Activated T-cell treated with anti-CD3 and anti-CD28 coated beads, Interleukin-2, amount 50 U/mL, for 24 hours (primary cell): Measurements from ENCODE around the gene GPR62.

ENCODE experiments used
- DNase-seq: peaks from one replicate; pipeline ENCODE4 v3.0.0-alpha.2; 2020
- H3K27ac Mint-ChIP-seq: 2 replicates; pipeline ENCODE4 v1.8.0; 2020; ENCODE audit warnings: mild to moderate bottlenecking, mixed read lengths
- H3K27me3 Mint-ChIP-seq: 2 replicates; pipeline ENCODE4 v1.8.0; 2020; ENCODE audit warnings: mixed read lengths
- H3K36me3 Mint-ChIP-seq: 2 replicates; pipeline ENCODE4 v1.8.0; 2020; ENCODE audit warnings: low read depth, mixed read lengths
- H3K4me1 Mint-ChIP-seq: 2 replicates; pipeline ENCODE4 v1.8.0; 2020; ENCODE audit warnings: low read depth, mixed read lengths
- H3K4me3 Mint-ChIP-seq: 2 replicates; pipeline ENCODE4 v1.8.0; 2020; ENCODE audit warnings: mild to moderate bottlenecking, moderate library complexity, mixed read lengths
- H3K9me3 Mint-ChIP-seq: 2 replicates; pipeline ENCODE4 v1.8.0; 2020; ENCODE audit warnings: mixed read lengths

Gene GPR62

DNA sequence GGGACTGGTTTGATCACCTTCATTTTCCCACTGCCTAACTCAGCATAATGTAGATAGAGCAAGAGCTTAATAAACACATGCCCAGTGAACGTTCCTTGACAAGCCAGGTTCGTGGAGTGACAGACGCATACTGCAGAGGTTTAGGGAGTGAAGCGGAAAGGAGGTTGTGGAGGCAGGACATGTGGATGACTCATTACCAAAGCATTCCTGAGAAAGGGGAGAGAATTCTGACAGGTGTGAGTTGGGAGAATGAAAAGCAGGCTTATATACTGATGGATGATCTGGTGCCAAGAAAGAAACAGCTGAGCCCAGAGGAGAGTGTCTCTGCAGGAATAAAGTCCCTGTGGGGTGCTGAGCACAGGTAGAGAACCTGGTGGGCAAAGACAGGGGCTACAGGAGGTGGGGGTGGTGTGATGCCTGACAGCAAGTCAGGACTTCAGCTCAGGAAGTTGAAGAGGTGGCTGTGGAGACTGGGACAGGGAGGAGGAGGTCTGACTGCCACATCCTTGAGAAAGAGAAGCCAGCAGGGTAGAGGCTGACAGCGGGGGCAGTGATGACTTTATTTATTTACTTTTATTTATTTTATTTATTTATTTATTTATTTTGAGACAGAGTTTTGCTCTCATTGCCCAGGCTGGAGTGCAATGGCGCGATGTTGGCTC is 42.9 kb downstream of the GPR62 start:
- no peaks in the 10 kb centered on the region for H3K27me3 Mint-ChIP-seq
- peaks cover 23% of the 10 kb centered on the region for H3K4me1 Mint-ChIP-seq

GRCh38 chr3:51998774-51999173 is 43.6 kb downstream of the GPR62 start:
- Mint-ChIP-seq H3K4me3 (no peak overlapping the region), H3K27me3 (no peaks in the 10 kb centered on the region), H3K9me3 (no peaks in the 10 kb centered on the region), H3K36me3 (peaks cover 21% of the 10 kb centered on the region), H3K4me1 (peaks cover 17% of the 10 kb centered on the region), H3K27ac (no peak overlapping the region)
- no peak for DNase-seq

More for the DNA sequence above, 42.9 kb downstream of the GPR62 start:
- no peak overlapping the region for H3K27ac Mint-ChIP-seq
- peaks cover 28% of the 10 kb centered on the region for H3K36me3 Mint-ChIP-seq
- no peak overlapping the region for H3K4me3 Mint-ChIP-seq
- DNase-seq: no peak
- H3K9me3 Mint-ChIP-seq: no peaks in the 10 kb centered on the region

- Mint-ChIP-seq H3K36me3 (peaks cover 10% of the 10 kb centered on the region), H3K4me3 (no peak overlapping the region), H3K4me1 (peaks cover 8% of the 10 kb centered on the region), H3K27me3 (no peaks in the 10 kb centered on the region), H3K9me3 (no peaks in the 10 kb centered on the region), H3K27ac (no peak overlapping the region)
- no peak for DNase-seq
Observed at GRCh38 chr3:51999846-52000245, 44.7 kb downstream of the GPR62 start.

GRCh38 chr3:52001443-52001974 is 46.3 kb downstream of the GPR62 start:
- peaks cover 15% of the 10 kb centered on the region for H3K4me1 Mint-ChIP-seq
- H3K27me3 Mint-ChIP-seq: no peaks in the 10 kb centered on the region
- no peak overlapping the region for H3K27ac Mint-ChIP-seq
- H3K4me3 Mint-ChIP-seq: no peak overlapping the region
- no peaks in the 10 kb centered on the region for H3K9me3 Mint-ChIP-seq
- peak; percentile 90 for DNase-seq
- no peaks in the 10 kb centered on the region for H3K36me3 Mint-ChIP-seq

GRCh38 chr3:52002748-52003147 is 47.6 kb downstream of the GPR62 start:
- Mint-ChIP-seq H3K4me1 (peaks cover 15% of the 10 kb centered on the region), H3K4me3 (no peak overlapping the region), H3K27ac (no peak overlapping the region), H3K9me3 (no peaks in the 10 kb centered on the region), H3K36me3 (no peaks in the 10 kb centered on the region), H3K27me3 (no peaks in the 10 kb centered on the region)
- no peak for DNase-seq

GRCh38 chr3:52004163-52004787 is 49.1 kb downstream of the GPR62 start:
- no peaks in the 10 kb centered on the region for H3K27me3 Mint-ChIP-seq
- H3K4me3 Mint-ChIP-seq: no peak overlapping the region
- H3K27ac Mint-ChIP-seq: no peak overlapping the region
- H3K9me3 Mint-ChIP-seq: no peaks in the 10 kb centered on the region
- H3K4me1 Mint-ChIP-seq: peaks cover 15% of the 10 kb centered on the region
- no peak for DNase-seq
- no peaks in the 10 kb centered on the region for H3K36me3 Mint-ChIP-seq

DNA sequence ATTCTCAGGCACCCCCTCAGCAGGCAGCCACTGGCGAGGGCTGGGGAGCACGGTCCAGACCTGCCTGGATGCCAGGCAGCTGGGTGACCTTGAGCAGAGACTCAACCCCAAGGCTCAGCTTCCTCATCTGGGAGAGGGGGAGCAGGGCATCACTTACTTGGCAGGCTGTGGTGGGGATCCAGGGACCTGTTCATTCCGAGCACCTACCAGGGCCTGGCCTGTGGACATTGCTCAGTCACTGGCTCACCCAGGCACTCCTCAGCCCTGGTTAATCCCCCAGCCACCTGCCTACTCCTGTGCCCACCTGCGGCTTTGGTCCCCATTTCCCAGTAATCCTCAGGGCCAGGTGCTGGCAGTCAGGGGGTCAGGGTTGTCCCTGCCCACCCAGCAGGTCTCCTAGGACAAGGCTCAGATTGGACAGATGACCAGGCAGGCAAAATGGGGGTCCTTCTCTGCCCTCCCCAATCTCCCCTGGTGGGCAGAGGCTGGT is 49.8 kb downstream of the GPR62 start:
- no peak overlapping the region for H3K4me3 Mint-ChIP-seq
- H3K9me3 Mint-ChIP-seq: no peaks in the 10 kb centered on the region
- DNase-seq: no peak
- H3K36me3 Mint-ChIP-seq: no peaks in the 10 kb centered on the region
- H3K4me1 Mint-ChIP-seq: peaks cover 15% of the 10 kb centered on the region
- H3K27ac Mint-ChIP-seq: no peak overlapping the region
- no peaks in the 10 kb centered on the region for H3K27me3 Mint-ChIP-seq

- Mint-ChIP-seq H3K27ac (no peak overlapping the region), H3K27me3 (no peaks in the 10 kb centered on the region), H3K4me1 (peaks cover 15% of the 10 kb centered on the region), H3K9me3 (no peaks in the 10 kb centered on the region), H3K36me3 (no peaks in the 10 kb centered on the region), H3K4me3 (no peak overlapping the region)
- no peak for DNase-seq
Observed at GRCh38 chr3:52005571-52005986, 50.4 kb downstream of the GPR62 start.

DNA sequence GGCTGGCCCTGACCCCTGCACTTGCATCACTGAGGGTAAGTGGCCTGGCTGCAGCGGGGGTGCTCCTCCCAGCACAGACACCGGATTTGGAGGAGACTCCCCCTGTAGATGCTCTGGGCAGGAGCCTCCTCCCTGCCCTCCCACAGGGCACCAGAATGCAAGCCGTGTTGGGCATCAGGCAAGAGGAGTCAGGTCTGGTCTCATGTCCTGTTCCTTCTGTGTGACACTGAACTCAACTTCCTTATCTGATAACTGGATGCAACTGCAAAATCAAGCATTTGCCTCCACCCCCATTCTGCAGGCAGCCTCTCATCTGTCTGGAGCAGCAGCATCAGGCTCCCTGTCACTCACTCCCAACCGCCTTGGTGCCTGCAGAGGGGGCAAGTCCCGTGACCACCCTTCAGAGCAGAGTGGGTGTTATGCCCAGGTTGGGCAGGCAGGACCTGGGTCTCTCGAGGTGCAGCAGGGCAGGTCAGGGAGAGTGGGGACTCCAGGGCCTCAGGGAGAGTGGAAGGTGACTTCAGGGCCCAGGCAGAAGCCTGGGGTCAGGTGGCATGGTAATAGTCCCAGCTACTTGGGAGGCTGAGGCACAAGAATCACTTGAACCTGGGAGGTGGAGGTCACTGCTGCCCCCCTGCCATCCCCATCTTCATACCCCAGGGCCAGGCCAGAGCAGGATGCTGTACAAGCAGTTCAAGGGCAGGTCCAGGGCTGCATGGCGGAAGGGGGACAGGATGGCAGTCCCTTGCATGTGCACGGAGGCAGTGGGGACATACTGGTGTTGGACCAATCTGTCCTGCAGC is 51.0 kb downstream of the GPR62 start:
- no peak overlapping the region for H3K27ac Mint-ChIP-seq
- no peak for DNase-seq
- H3K27me3 Mint-ChIP-seq: no peaks in the 10 kb centered on the region
- H3K9me3 Mint-ChIP-seq: no peaks in the 10 kb centered on the region
- H3K4me1 Mint-ChIP-seq: peaks cover 15% of the 10 kb centered on the region
- no peaks in the 10 kb centered on the region for H3K36me3 Mint-ChIP-seq
- no peak overlapping the region for H3K4me3 Mint-ChIP-seq

- Mint-ChIP-seq H3K36me3 (no peaks in the 10 kb centered on the region), H3K4me3 (no peak overlapping the region), H3K27ac (no peak overlapping the region), H3K27me3 (no peaks in the 10 kb centered on the region), H3K4me1 (peaks cover 9% of the 10 kb centered on the region), H3K9me3 (no peaks in the 10 kb centered on the region)
- DNase-seq: no peak
Observed at GRCh38 chr3:52006820-52007133, 51.6 kb downstream of the GPR62 start.
